Left lung (tissue), 10 donors: ENCODE data around the gene NUP50. TPM values are rescaled to one million over a fixed set of nuclear protein-coding genes. Genes with fewer than 3 reads are reported as not detected.
A peak's percentile ranks its signal among the peaks of the same experiment; 100 is the strongest.

Experiments
- ATAC-seq: fragments of 200-7000 bp; cut with Tn5 transposase; one replicate; pipeline ENCODE4 v1.9.1; 2020; ENCODE audit warnings: moderate library complexity
- DNase-seq, 4 donors: peaks; one replicate each; pipeline ENCODE4 v3.0.0-alpha.2; 2013 to 2020
- H3K27ac ChIP-seq, 2 donors: fragments of 200-600 bp; sonication (generic) in 1 of 2; one replicate each; pipeline versions ENCODE4 v1.5.0 to v1.8.0; 2020 to 2021
- H3K27me3 ChIP-seq, 2 donors: fragments of 200-600 bp; sonication (generic) in 1 of 2; one replicate each; pipeline versions ENCODE4 v1.5.0 to v1.8.0; 2020 to 2021
- H3K36me3 ChIP-seq, 2 donors: fragments of 200-600 bp; sonication (generic) in 1 of 2; one replicate each; pipeline versions ENCODE4 v1.5.0 to v1.8.0; 2020 to 2021
- H3K4me1 ChIP-seq, 2 donors: fragments of 200-600 bp; one replicate each; pipeline ENCODE4 v1.8.0; 2021
- H3K4me3 ChIP-seq, 2 donors: fragments of 200-600 bp; sonication (generic) in 1 of 2; one replicate each; pipeline versions ENCODE4 v1.5.0 to v1.8.0; 2020 to 2021; ENCODE audit warnings: mild to moderate bottlenecking in 1 of 2
- H3K9me3 ChIP-seq, 2 donors: fragments of 200-600 bp; sonication (generic) in 1 of 2; one replicate each; pipeline versions ENCODE4 v1.5.0 to v1.8.0; 2020 to 2021
- intact Hi-C, 2 donors: fragments of 100-400 bp; cut with DNase I; formaldehyde crosslinking; loops; one replicate each; pipeline versions ENCODE4 v1.11.2 to v1.14.2; 2022
- polyA plus RNA-seq, 6 donors: library from polyadenylated mRNA; unstranded; fragments of 120-200 nt; gene quantifications; one replicate each; pipeline ENCODE4 v1.2.1, GENCODE V29; 2013; ENCODE audit not compliant: insufficient read length in 6 of 6
- total RNA-seq, 2 donors: library from RNA; stranded (reverse); fragmentation: NEBNext Ultra II Directional; extraction: Animal tissue kit (Norgen Biotek cat#: 25700); gene quantifications; one replicate each; pipeline ENCODE4 v1.2.1, GENCODE V29; 2021
- TF ChIP-seq, protein P1 (sequence below), 2 donors: fragments of 200-600 bp; sonication (generic) in 1 of 2; IDR thresholded peaks; one replicate each; pipeline versions ENCODE4 v1.5.0 to v1.8.0; 2021; ENCODE audit warnings: antibody characterized with exemption in 2 of 2
- donor health status: DM: no; HTN: yes; CAD: no.
- donor health status: DM: no; HTN: no; CAD: no.

Gene NUP50
- total and polyA plus RNA-seq, 8 donors = 47.4 to 70.0 (median 52.9) TPM

DNA sequence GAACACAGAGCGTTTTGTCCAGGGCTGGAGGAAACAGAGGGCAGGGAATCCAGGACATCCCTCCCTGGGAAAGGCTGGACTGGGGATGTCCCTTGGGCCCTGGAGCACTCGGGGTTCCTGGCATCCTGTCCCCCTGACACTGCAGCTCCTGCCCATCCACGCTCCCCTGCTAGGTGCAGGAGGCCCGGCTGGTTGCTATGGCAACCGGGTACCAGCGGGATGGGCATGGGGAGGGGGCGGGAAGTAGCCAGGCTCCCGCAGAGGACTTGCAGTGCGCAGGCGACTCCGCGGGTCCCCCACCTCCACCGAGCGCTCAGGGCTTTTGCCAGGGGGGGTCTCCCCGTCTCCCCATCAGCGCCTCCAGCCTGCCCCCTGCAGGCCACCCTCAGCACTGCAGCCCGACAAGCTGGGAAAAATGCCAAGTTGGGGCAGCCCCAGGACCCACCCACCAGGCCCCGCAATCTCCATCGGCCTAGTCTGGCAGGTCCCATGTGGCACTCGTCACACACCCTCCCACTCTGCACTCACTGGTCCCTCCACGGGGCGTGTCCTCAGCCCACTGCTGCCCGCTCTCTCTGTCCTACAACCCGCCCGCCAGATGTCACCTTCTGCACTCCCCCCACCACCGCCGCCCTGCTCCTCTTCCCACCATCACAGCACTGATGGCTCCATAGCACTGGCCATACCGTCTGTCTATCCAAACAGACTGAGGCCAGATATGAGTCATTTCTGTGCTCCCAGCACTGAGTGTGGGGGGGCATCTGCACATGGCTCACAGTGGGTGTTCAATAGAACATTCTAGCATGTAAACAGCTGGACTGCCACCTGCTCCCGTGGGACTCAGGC is 45.5 kb downstream of the NUP50 start:
- ATAC-seq (no peak), DNase-seq (peak in 2 of 4 donors; percentile 32 to 76)
- TF ChIP-seq, protein P1, sequence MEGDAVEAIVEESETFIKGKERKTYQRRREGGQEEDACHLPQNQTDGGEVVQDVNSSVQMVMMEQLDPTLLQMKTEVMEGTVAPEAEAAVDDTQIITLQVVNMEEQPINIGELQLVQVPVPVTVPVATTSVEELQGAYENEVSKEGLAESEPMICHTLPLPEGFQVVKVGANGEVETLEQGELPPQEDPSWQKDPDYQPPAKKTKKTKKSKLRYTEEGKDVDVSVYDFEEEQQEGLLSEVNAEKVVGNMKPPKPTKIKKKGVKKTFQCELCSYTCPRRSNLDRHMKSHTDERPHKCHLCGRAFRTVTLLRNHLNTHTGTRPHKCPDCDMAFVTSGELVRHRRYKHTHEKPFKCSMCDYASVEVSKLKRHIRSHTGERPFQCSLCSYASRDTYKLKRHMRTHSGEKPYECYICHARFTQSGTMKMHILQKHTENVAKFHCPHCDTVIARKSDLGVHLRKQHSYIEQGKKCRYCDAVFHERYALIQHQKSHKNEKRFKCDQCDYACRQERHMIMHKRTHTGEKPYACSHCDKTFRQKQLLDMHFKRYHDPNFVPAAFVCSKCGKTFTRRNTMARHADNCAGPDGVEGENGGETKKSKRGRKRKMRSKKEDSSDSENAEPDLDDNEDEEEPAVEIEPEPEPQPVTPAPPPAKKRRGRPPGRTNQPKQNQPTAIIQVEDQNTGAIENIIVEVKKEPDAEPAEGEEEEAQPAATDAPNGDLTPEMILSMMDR (IDR thresholded peaks at IDR 0.05) = peak; percentile 30 to 57
- Histone ChIP-seq H3K27me3 (no peaks in the 10 kb centered on the region), H3K36me3 (peaks cover 0 to 52% of the 10 kb centered on the region in 2 donors), H3K4me1 (peaks cover 0 to 30% of the 10 kb centered on the region in 2 donors), H3K27ac (no peak overlapping the region), H3K4me3 (no peak overlapping the region), H3K9me3 (no peaks in the 10 kb centered on the region)
- intact Hi-C loops = no loop called here

DNA sequence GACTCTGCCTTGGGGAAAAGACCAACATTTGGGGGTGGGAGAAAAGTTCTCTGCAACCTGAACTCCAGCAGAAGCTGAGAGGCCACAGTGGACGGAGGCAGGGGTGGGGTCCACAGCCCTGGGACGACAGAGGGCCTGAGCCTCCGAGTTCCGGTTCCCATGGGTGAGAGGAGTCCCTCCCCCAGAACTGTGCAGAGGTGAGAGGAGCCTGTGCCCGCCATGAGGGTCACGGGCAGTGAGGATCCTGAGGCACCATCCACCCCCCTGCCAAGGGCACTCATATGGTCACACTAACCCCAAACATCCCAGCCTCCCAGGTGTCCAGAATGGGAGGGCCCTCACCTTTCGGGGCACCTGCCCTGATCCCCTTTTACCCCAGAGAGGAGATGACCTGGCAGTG is 46.4 kb downstream of the NUP50 start:
- Histone ChIP-seq H3K36me3 (peaks cover 0 to 42% of the 10 kb centered on the region in 2 donors), H3K9me3 (no peaks in the 10 kb centered on the region), H3K4me1 (peaks cover 0 to 33% of the 10 kb centered on the region in 2 donors), H3K4me3 (no peak overlapping the region), H3K27me3 (no peaks in the 10 kb centered on the region), H3K27ac (no peak overlapping the region)
- TF ChIP-seq, protein P1 (IDR thresholded peaks at IDR 0.05) = no peak
- DNase-seq = no peak
- intact Hi-C loops = no loop called here
- no peak for ATAC-seq

DNA sequence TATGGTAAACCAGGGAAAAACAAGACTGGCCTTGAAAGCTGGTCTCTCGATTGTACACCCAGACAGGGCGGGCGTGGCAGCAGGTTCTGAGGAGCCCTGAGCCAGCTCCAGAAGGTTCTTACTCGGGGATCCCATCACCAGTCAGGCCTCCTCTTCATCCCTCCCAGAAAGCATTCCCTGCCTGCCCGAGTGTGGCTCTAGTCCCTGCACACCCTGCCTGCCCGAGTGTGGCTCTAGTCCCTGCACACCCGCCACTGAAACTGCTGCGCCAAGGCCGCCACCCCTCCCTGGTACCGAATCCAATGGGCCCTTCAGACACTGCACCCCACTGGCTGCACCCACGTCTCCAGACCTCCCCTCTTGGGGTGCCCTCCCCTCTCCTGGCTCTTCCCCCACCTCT is 46.9 kb downstream of the NUP50 start:
- Histone ChIP-seq H3K36me3 (peaks cover 0 to 38% of the 10 kb centered on the region in 2 donors), H3K27ac (no peak overlapping the region), H3K27me3 (no peaks in the 10 kb centered on the region), H3K9me3 (no peaks in the 10 kb centered on the region), H3K4me1 (peaks cover 0 to 33% of the 10 kb centered on the region in 2 donors), H3K4me3 (no peak overlapping the region)
- intact Hi-C loops = no loop called here
- TF ChIP-seq, protein P1 (IDR thresholded peaks at IDR 0.05) = no peak
- DNase-seq (peak in 1 of 4 donors; percentile 65), ATAC-seq (no peak)

DNA sequence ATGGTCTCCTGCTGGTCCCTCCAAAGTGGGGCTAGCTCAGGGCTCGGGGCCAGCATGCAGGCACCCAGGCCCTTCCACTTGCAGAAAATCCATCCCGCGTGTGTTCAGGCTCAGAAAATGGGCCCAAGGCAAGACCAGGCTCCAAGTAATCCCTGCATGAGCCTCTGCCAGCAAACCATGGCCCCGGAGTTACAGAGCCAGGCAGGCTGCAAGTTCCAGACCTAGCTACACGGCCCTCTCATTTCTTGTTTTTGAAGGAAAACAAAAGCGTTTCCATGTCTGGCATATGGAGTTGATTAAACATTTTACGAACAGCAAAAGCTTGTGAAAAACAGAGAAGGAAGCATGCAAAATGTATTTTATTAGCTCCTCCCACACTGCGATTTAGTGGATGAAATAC is 47.3 kb downstream of the NUP50 start:
- Histone ChIP-seq H3K36me3 (peaks cover 0 to 34% of the 10 kb centered on the region in 2 donors), H3K9me3 (no peaks in the 10 kb centered on the region), H3K4me3 (no peak overlapping the region), H3K27me3 (no peaks in the 10 kb centered on the region), H3K4me1 (peaks cover 0 to 33% of the 10 kb centered on the region in 2 donors), H3K27ac (no peak overlapping the region)
- ATAC-seq (no peak), DNase-seq (peak in 1 of 4 donors; percentile 14)
- TF ChIP-seq, protein P1 (IDR thresholded peaks at IDR 0.05) = no peak
- intact Hi-C loops = no loop called here

DNA sequence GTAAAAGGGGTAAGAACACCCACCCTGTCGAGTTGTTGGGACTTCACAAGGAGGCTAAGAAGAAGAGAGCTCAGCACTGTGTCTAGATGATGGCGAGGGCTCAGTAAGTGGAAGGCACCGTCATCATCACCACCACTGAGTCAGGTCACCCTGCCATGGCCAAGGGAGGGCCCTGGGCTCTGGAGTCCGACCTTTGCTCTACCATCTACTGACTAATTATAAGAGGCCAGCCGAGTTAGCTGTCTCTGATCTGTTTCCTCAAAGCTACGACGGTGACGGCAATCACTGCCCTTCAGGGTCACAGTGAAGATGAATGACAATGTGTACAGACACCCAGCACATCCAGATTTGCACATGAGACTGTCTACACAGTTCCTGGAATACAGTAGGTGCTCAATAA is 47.7 kb downstream of the NUP50 start:
- no peak for ATAC-seq
- DNase-seq = no peak
- H3K4me1 ChIP-seq = peaks cover 0 to 37% of the 10 kb centered on the region in 2 donors
- H3K27ac ChIP-seq = no peak overlapping the region
- TF ChIP-seq, protein P1 (IDR thresholded peaks at IDR 0.05) = no peak
- intact Hi-C loops = no loop called here
- no peaks in the 10 kb centered on the region for H3K9me3 ChIP-seq
- H3K27me3 ChIP-seq = no peaks in the 10 kb centered on the region
- H3K36me3 ChIP-seq = peaks cover 0 to 30% of the 10 kb centered on the region in 2 donors
- H3K4me3 ChIP-seq = peak overlapping the region in 1 of 2 donors; percentile 21
